IMR-90 (cell line): ENCODE results near the gene SEC14L1. TPM values are rescaled to one million over a fixed set of nuclear protein-coding genes. Genes with fewer than 3 reads are reported as not detected.

ENCODE experiments used
- ATAC-seq: fragments of 200-7000 bp; cut with Tn5 transposase; 2 replicates; pipeline ENCODE4 v1.9.1; 2020; ENCODE audit warnings: low read depth, mild to moderate bottlenecking, moderate library complexity
- BruUV-seq: library from RNA; stranded (reverse); fragments of 400-500 nt; replicated peaks from 2 replicates; lab custom pipeline; 2021; lab: Mats Ljungman, UMichigan
- CTCF ChIA-PET: fragments of 300-600 bp; formaldehyde crosslinking; extraction: SDS; loops from one replicate; lab custom pipeline; 2021; ENCODE audit warnings: antibody characterized with exemption; lab: Yijun Ruan, JAX
- POLR2A ChIA-PET: fragments of 300-600 bp; sonication (Branson Sonifier 250); formaldehyde crosslinking; loops from one replicate; lab custom pipeline; 2022; ENCODE audit warnings: antibody characterized with exemption; ENCODE audit not compliant: unreplicated experiment; lab: Charles Lee
- DNase-seq: peaks from one replicate; pipeline ENCODE4 v3.0.0; 2013
- H2AFZ ChIP-seq: replicated peaks from 2 replicates; pipeline ENCODE3; 2013; ENCODE audit warnings: low read length, mild to moderate bottlenecking; ENCODE audit not compliant: poor library complexity
- H2AK5ac ChIP-seq: 2 replicates; pipeline ENCODE4 v1.6.1; 2013; ENCODE audit warnings: low read depth, low read length, inconsistent platforms
- H2AK9ac ChIP-seq: replicated peaks from 2 replicates; pipeline ENCODE3; 2013; ENCODE audit warnings: mild to moderate bottlenecking, low read depth, low read length, moderate library complexity; ENCODE audit not compliant: poor library complexity
- H2BK120ac ChIP-seq: 2 replicates; pipeline ENCODE4 v1.6.1; 2013; ENCODE audit warnings: low read depth, low read length, inconsistent platforms
- H2BK15ac ChIP-seq: 3 replicates; pipeline ENCODE4 v1.6.1; 2013; ENCODE audit warnings: low read depth, low read length, inconsistent platforms
- H2BK20ac ChIP-seq: 2 replicates; pipeline ENCODE4 v1.6.1; 2013; ENCODE audit warnings: low read depth, mild to moderate bottlenecking, inconsistent platforms, low read length, moderate library complexity
- H2BK5ac ChIP-seq: 2 replicates; pipeline ENCODE4 v1.6.1; 2013; ENCODE audit warnings: mild to moderate bottlenecking, low read depth, low read length, inconsistent platforms; ENCODE audit not compliant: poor library complexity, severe bottlenecking
- H3K14ac ChIP-seq: replicated peaks from 2 replicates; pipeline ENCODE4 v1.6.1; 2013; ENCODE audit warnings: low read depth, low read length, inconsistent platforms
- H3K18ac ChIP-seq: 2 replicates; pipeline ENCODE4 v1.6.1; 2013; ENCODE audit warnings: low read depth, low read length, control low read depth
- H3K23ac ChIP-seq: 2 replicates; pipeline ENCODE4 v1.6.1; 2013; ENCODE audit warnings: low read depth, low read length, inconsistent platforms
- H3K27ac ChIP-seq: 2 replicates; pipeline ENCODE4 v1.5.1; 2013; ENCODE audit warnings: mild to moderate bottlenecking, control low read depth, low read length; ENCODE audit not compliant: insufficient read depth
- H3K27me3 ChIP-seq: 2 replicates; pipeline ENCODE4 v1.6.1; 2013; ENCODE audit warnings: low read length; ENCODE audit not compliant: control insufficient read depth, insufficient read depth
- H3K36me3 ChIP-seq: 2 replicates; pipeline ENCODE4 v1.6.1; 2013; ENCODE audit warnings: low read length, mixed read lengths; ENCODE audit not compliant: control insufficient read depth, insufficient read depth
- H3K4ac ChIP-seq: 2 replicates; pipeline ENCODE4 v1.6.1; 2013; ENCODE audit warnings: low read depth, low read length, inconsistent platforms
- H3K4me1 ChIP-seq: 2 replicates; pipeline ENCODE4 v1.6.1; 2013; ENCODE audit warnings: low read length, mixed read lengths; ENCODE audit not compliant: control insufficient read depth, insufficient read depth
- H3K4me2 ChIP-seq: 2 replicates; pipeline ENCODE4 v1.6.1; 2013; ENCODE audit warnings: low read depth, mild to moderate bottlenecking, control low read depth, low read length, moderate library complexity
- H3K4me3 ChIP-seq: 2 replicates; pipeline ENCODE4 v1.5.1; 2013; ENCODE audit warnings: low read depth, mild to moderate bottlenecking, control low read depth, low read length, moderate library complexity; ENCODE audit not compliant: insufficient read depth
- H3K56ac ChIP-seq: 2 replicates; pipeline ENCODE4 v1.6.1; 2013; ENCODE audit warnings: low read length, inconsistent platforms; ENCODE audit not compliant: insufficient read depth; ENCODE audit errors: extremely low read depth
- H3K79me1 ChIP-seq, 2 experiments: 2 replicates each; pipeline ENCODE4 v1.6.1; 2013; ENCODE audit warnings: low read length in 2 of 2, inconsistent platforms in 1 of 2, low read depth in 1 of 2
- H3K9ac ChIP-seq: 2 replicates; pipeline ENCODE4 v1.6.1; 2013; ENCODE audit warnings: low read depth, low read length, control low read depth
- H3K9me1 ChIP-seq: 2 replicates; pipeline ENCODE4 v1.6.1; 2013; ENCODE audit warnings: low read length, inconsistent platforms; ENCODE audit not compliant: insufficient read depth
- H3K9me3 ChIP-seq: 2 replicates; pipeline ENCODE4 v1.6.1; 2013; ENCODE audit warnings: low read length; ENCODE audit not compliant: control insufficient read depth, insufficient read depth
- H4K20me1 ChIP-seq: 2 replicates; pipeline ENCODE4 v1.6.1; 2013; ENCODE audit warnings: low read length, inconsistent platforms; ENCODE audit not compliant: insufficient read depth
- H4K5ac ChIP-seq: 2 replicates; pipeline ENCODE4 v1.6.1; 2013; ENCODE audit warnings: mild to moderate bottlenecking, low read depth, low read length, control low read depth
- H4K8ac ChIP-seq, 2 experiments: 2 replicates each; pipeline ENCODE4 v1.6.1; 2013; ENCODE audit warnings: low read depth in 2 of 2, low read length in 2 of 2, control low read depth in 1 of 2, inconsistent platforms in 1 of 2
- H4K91ac ChIP-seq: 2 replicates; pipeline ENCODE4 v1.6.1; 2013; ENCODE audit warnings: low read depth, low read length, inconsistent platforms; ENCODE audit not compliant: insufficient read depth
- BHLHE40 ChIP-seq: fragments of 150-350 bp; IDR thresholded peaks from 2 replicates; pipeline ENCODE4 v1.6.1; 2016; ENCODE audit warnings: mild to moderate bottlenecking, low read depth, low read length
- ELK1 ChIP-seq: fragments of 150-350 bp; IDR thresholded peaks from 2 replicates; pipeline ENCODE4 v1.6.1; 2016; ENCODE audit warnings: low read depth, mild to moderate bottlenecking, low read length, moderate library complexity, borderline replicate concordance
- MXI1 ChIP-seq: IDR thresholded peaks from 2 replicates; pipeline ENCODE4 v1.6.1; 2012; ENCODE audit warnings: low read depth, mild to moderate bottlenecking, low read length, moderate library complexity, borderline replicate concordance
- WGBS, 2 experiments: methylation state at CpG; one replicate each; pipeline versions ENCODE4 v1.1.5 to v1.1.7; 2013; ENCODE audit warnings: missing lambda C conversion rate in 2 of 2; ENCODE audit not compliant: insufficient read length in 1 of 2; ENCODE audit errors: extremely low coverage in 2 of 2; 5-methylcytosine and 5-hydroxymethylcytosine counted together
- dilution Hi-C: fragments of 300-500 bp; cut with HindIII; formaldehyde crosslinking; loops from one replicate; pipeline ENCODE4 v1.14.3; 2018; ENCODE audit warnings: low sequenced_read_pairs; ENCODE audit not compliant: unreplicated experiment
- in situ Hi-C: fragments of 300-500 bp; cut with MboI; formaldehyde crosslinking; loops from 3 replicates; pipeline ENCODE4 v1.14.3; 2019; ENCODE audit warnings: low sequenced_read_pairs, inconsistent platforms, mixed read lengths
- intact Hi-C: fragments of 100-400 bp; cut with micrococcal nuclease; formaldehyde crosslinking; loops from 2 replicates; pipeline ENCODE4 v1.10.0; 2022
- polyA plus RNA-seq, 3 experiments: library from polyadenylated mRNA; depleted of rRNA; stranded (reverse); fragments of >200 nt; gene quantifications; 2 replicates each; pipeline ENCODE4 v1.2.3, GENCODE V29; 2012; ENCODE audit warnings: low replicate concordance in 1 of 3
- total RNA-seq: library from RNA; depleted of rRNA; stranded (reverse); fragments of >200 nt; gene quantifications from 2 replicates; pipeline ENCODE4 v1.2.3, GENCODE V29; 2012

Gene SEC14L1
- total and polyA plus RNA-seq, 2 of the 4 experiments (the other 2 are of a cell fraction): 24.9 to 35.8 TPM

GRCh38 chr17:77106874-77107358, 33.9 kb upstream of the SEC14L1 start:
- Histone ChIP-seq H2BK15ac (no peak overlapping the region), H3K4ac (no peak overlapping the region), H3K79me1 (peaks cover 0 to 5% of the 10 kb centered on the region in 2 experiments; a peak in 1 of 4 replicates), H3K36me3 (no peaks in the 10 kb centered on the region), H3K4me2 (no peak overlapping the region), H2BK5ac (no peak overlapping the region), H3K9me1 (peaks cover 7% of the 10 kb centered on the region), H3K9ac (no peak overlapping the region), H3K56ac (no peak overlapping the region), H4K20me1 (no peaks in the 10 kb centered on the region), H3K14ac (no peak overlapping the region), H3K27ac (no peak overlapping the region), H3K9me3 (no peaks in the 10 kb centered on the region), H3K4me3 (no peak overlapping the region), H4K5ac (no peak overlapping the region), H3K27me3 (no peaks in the 10 kb centered on the region), H4K91ac (no peak overlapping the region), H2AFZ (no peak overlapping the region), H3K18ac (no peak overlapping the region), H2AK5ac (no peak overlapping the region), H2AK9ac (no peak overlapping the region), H4K8ac (no peak overlapping the region), H3K4me1 (peaks cover 7% of the 10 kb centered on the region), H3K23ac (no peak overlapping the region), H2BK20ac (no peak overlapping the region), H2BK120ac (no peak overlapping the region)
- no peak for ATAC-seq
- BruUV-seq: no TSS peak
- ChIA-PET CTCF (no interaction called here), POLR2A (no interaction called here)
- intact Hi-C loops (no loop called here), in situ Hi-C loops (no loop called here), dilution Hi-C loops (no loop called here)
- no peak for DNase-seq
- WGBS, 2 experiments: 70% methylated on average over 2 of the region's 8 CpGs; no CpG with 5 or more reads in 1 of the 2 experiments
- TF ChIP-seq ELK1: no peak
- no peak for TF ChIP-seq BHLHE40
- no peak for TF ChIP-seq MXI1
